HL-60 (cell line): Measurements from ENCODE around the gene INO80.

Experiments used
- DNase-seq, 2 experiments: peaks; one replicate each; pipeline ENCODE4 v3.0.0-alpha.2; 2010 to 2020; ENCODE audit warnings: low read depth in 1 of 2, low spot score in 1 of 2
- H3K27ac ChIP-seq: fragments of 250-450 bp; sonication (Bioruptor Pico); replicated peaks from 2 replicates; pipeline ENCODE4 v1.5.1; 2020; ENCODE audit warnings: mild to moderate bottlenecking, moderate library complexity
- H3K27me3 ChIP-seq: fragments of 250-450 bp; sonication (Bioruptor Pico); 2 replicates; pipeline ENCODE4 v1.5.1; 2021; ENCODE audit warnings: mild to moderate bottlenecking, moderate library complexity; ENCODE audit not compliant: insufficient read depth, poor library complexity, severe bottlenecking
- H3K4me3 ChIP-seq: replicated peaks from 2 replicates; pipeline ENCODE4 v1.5.1; 2011; ENCODE audit warnings: mild to moderate bottlenecking, control low read depth, low read length; ENCODE audit not compliant: insufficient read depth
- GABPA ChIP-seq: IDR thresholded peaks from 2 replicates; pipeline ENCODE4 v1.6.1; 2012; ENCODE audit warnings: low read depth
- POLR2AphosphoS5 ChIP-seq: IDR thresholded peaks from 2 replicates; pipeline ENCODE4 v1.6.1; 2012; ENCODE audit warnings: low read depth
- REST ChIP-seq: IDR thresholded peaks from 2 replicates; pipeline ENCODE4 v1.6.1; 2012; ENCODE audit warnings: low read depth; ENCODE audit not compliant: insufficient replicate concordance
- SPI1 ChIP-seq: IDR thresholded peaks from 2 replicates; pipeline ENCODE4 v1.6.1; 2012; ENCODE audit warnings: low read depth, mild to moderate bottlenecking, borderline replicate concordance
- TF ChIP-seq, protein P1 (sequence below): IDR thresholded peaks from one replicate; pipeline ENCODE4 v1.5.1; 2011; ENCODE audit warnings: low read length, control low read depth, inconsistent platforms; ENCODE audit not compliant: insufficient read depth

Gene INO80

DNA sequence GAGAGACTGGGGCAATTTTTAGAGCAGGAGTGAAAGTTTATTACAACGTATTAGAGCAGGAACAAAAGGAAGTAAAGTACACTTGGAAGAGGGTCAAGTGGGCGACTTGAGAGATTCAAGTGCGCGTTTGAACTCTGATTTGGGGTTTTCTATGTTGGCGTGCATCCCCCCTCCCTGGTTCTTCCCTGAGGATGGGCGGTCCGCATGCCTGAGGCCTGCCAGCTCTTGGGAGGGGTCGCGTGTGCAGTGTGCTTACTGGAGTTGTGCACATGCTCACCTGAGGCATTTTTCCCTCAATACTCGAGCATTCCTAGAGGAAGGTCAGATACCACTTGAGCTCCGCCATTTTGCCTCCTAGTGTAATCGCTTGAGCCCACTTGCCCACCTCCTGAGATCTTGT, 173.2 kb downstream of the INO80 start:
- Histone ChIP-seq H3K27ac (peak overlapping the region; percentile 91), H3K27me3 (no peaks in the 10 kb centered on the region), H3K4me3 (peak overlapping the region; percentile 55)
- no peak for TF ChIP-seq GABPA
- no peak for DNase-seq

DNA sequence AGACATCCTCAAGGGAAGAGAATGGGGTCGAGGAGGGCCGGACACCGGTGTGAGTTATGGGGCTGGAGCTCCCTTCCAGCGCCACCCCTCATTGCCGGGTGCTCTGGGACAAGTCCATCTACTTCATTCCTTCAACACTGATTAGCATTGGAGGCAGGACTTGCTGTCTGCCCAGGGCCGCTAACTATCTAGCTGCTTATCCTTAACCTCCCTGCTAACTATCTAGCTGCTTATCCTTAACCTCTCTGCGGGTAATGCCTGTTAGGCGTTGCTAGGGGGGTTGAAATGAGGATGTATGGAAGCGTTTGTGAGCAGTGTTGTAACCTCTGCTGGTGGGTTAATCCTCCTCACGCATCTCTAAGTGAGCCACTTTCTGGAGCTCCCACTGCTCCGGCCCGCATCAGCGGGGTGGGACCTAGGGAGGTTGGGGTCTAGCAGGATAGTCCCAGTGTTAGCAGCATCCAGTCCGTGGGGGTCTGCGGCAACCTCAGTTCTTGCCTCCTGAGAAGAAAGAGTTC, 173.7 kb downstream of the INO80 start:
- peak in 1 of 2 experiments; percentile 84 for DNase-seq
- no peak for TF ChIP-seq REST
- peak; percentile 48 for TF ChIP-seq POLR2AphosphoS5
- TF ChIP-seq GABPA: peak; percentile 25; the same call in 1 of the 2 replicates
- peak overlapping the region; percentile 55 for H3K4me3 ChIP-seq
- H3K27me3 ChIP-seq: no peaks in the 10 kb centered on the region
- H3K27ac ChIP-seq: peak overlapping the region; percentile 91

DNA sequence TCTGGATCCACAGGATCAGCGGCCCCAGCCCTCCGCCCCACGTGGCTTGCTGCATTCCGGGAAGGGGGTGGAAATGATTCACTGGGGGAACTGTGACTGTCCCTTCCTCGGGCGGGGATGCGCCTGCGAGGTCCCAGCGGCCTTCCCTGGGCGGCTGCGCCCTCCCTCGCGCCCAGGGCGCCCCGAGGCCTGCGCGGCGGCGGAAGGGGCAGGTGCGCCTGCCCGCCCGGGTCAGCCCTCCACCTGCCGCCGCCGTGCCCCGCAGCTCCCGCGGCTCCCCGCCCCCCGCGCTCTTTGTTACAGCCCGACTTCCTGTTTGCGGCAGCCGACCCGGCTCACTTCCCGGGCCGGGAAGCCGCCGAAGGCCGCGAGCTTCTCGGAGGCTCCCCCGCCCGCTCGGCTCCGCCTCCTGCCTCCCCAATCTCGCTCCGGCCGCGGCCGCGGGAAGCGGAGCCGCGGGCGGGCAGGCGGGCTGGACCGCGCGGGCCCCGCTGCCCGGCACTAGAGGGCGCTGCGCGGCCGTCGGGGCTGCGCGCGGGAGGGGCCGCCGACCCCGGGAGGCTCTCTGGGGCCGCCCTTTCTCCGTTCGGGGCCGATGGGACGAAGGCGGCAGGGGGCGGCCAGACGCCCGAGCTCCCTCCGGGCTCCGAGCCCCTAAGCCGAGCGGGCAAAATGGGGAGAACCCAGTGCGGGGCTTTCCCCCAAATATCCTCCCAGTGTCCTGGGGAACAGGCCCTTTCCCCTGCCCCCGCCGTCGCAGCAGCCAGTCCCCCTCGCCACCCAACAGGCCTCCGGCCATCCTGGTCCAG, 174.3 kb downstream of the INO80 start:
- H3K27me3 ChIP-seq: no peaks in the 10 kb centered on the region
- DNase-seq: peak; percentile 78 to 84
- H3K4me3 ChIP-seq: peak overlapping the region; percentile 55
- peak overlapping the region; percentile 91 for H3K27ac ChIP-seq
- TF ChIP-seq GABPA: no peak
- TF ChIP-seq, protein P1, sequence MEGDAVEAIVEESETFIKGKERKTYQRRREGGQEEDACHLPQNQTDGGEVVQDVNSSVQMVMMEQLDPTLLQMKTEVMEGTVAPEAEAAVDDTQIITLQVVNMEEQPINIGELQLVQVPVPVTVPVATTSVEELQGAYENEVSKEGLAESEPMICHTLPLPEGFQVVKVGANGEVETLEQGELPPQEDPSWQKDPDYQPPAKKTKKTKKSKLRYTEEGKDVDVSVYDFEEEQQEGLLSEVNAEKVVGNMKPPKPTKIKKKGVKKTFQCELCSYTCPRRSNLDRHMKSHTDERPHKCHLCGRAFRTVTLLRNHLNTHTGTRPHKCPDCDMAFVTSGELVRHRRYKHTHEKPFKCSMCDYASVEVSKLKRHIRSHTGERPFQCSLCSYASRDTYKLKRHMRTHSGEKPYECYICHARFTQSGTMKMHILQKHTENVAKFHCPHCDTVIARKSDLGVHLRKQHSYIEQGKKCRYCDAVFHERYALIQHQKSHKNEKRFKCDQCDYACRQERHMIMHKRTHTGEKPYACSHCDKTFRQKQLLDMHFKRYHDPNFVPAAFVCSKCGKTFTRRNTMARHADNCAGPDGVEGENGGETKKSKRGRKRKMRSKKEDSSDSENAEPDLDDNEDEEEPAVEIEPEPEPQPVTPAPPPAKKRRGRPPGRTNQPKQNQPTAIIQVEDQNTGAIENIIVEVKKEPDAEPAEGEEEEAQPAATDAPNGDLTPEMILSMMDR: peak; percentile 1
- TF ChIP-seq REST: no peak
- TF ChIP-seq SPI1: peak; percentile 57; the same call in 1 of the 2 replicates
- peak; percentile 39; the same call in 1 of the 2 replicates for TF ChIP-seq POLR2AphosphoS5

DNA sequence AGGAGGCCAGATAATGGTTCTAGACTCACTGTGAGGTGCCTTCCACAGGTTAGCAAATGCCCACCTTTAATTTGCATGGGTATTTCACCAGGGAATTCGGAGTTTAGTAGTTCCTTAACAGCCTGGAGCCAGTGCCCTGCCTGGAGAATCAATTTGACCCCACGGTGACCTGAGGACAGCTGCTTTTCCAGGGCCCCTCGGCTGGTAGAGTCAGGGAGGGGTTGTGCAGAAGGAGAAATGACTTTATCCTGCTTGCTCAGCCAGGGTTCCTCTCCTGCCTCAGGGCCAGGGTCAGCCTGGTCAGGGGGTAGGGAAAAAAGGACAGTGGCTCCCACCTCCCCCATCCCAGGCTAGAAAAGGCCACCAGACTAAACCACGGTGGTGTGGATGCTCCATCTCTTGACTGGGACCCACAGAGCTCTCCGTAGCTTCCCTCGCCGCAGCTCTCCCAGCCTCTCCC, 175.0 kb downstream of the INO80 start:
- Histone ChIP-seq H3K27me3 (no peaks in the 10 kb centered on the region), H3K4me3 (peak overlapping the region; percentile 25; the same call in 1 of the 2 replicates), H3K27ac (peak overlapping the region; percentile 77)
- no peak for DNase-seq
- TF ChIP-seq, protein P1: no peak
- TF ChIP-seq POLR2AphosphoS5 (no peak), REST (no peak), SPI1 (no peak), GABPA (no peak)
